ENCODE results near the gene BIK.

BIK gene

GRCh38 chr22:43171019-43171491, 60.5 kb downstream of the BIK start:
- TF ChIP-seq, protein P1, sequence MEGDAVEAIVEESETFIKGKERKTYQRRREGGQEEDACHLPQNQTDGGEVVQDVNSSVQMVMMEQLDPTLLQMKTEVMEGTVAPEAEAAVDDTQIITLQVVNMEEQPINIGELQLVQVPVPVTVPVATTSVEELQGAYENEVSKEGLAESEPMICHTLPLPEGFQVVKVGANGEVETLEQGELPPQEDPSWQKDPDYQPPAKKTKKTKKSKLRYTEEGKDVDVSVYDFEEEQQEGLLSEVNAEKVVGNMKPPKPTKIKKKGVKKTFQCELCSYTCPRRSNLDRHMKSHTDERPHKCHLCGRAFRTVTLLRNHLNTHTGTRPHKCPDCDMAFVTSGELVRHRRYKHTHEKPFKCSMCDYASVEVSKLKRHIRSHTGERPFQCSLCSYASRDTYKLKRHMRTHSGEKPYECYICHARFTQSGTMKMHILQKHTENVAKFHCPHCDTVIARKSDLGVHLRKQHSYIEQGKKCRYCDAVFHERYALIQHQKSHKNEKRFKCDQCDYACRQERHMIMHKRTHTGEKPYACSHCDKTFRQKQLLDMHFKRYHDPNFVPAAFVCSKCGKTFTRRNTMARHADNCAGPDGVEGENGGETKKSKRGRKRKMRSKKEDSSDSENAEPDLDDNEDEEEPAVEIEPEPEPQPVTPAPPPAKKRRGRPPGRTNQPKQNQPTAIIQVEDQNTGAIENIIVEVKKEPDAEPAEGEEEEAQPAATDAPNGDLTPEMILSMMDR (IDR thresholded peaks at IDR 0.05): no peak
- no peak for DNase-seq
- Histone ChIP-seq H3K27me3 (no peaks in the 10 kb centered on the region), H3K4me1 (peaks cover 0 to 7% (median 5%) of the 10 kb centered on the region in 4 donors), H3K27ac (no peak overlapping the region), H3K4me3 (no peak overlapping the region), H3K9me3 (no peaks in the 10 kb centered on the region), H3K36me3 (peaks cover 42 to 97% (median 73%) of the 10 kb centered on the region in 3 donors)
- intact Hi-C loops (cut with DNase I; ENCODE audit: low total_unique reads): no loop called here

- Histone ChIP-seq H3K4me3 (no peak overlapping the region), H3K4me1 (peaks cover 0 to 7% (median 5%) of the 10 kb centered on the region in 4 donors), H3K27ac (no peak overlapping the region), H3K9me3 (no peaks in the 10 kb centered on the region), H3K27me3 (no peaks in the 10 kb centered on the region), H3K36me3 (peaks cover 42 to 99% (median 73%) of the 10 kb centered on the region in 3 donors)
- no peak for DNase-seq
- intact Hi-C loops (cut with DNase I; ENCODE audit: low total_unique reads): no loop called here
- TF ChIP-seq, protein P1 (IDR thresholded peaks at IDR 0.05): no peak
Observed at GRCh38 chr22:43171607-43172006, 61.1 kb downstream of the BIK start.

DNA sequence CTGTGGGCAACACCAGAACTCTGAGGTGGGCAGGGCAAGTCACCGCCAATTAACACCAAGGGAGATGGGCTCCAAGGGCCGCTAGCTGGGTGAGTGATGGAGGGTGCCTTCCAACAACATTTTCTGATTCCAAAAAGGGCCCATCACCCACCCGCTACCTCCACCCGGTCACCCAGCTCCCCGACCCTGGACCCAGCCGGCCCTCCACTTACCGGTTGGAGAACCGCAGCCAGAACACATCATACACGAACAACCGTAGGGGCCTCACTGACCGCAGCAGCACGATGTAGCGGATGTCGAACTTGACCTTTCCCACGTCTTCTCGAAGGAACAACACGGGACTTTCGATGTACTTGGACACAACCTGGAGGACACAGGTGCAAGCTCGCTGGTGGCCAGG, 61.6 kb downstream of the BIK start:
- intact Hi-C loops (cut with DNase I; ENCODE audit: low total_unique reads): no loop called here
- Histone ChIP-seq H3K36me3 (peaks cover 42 to 99% (median 70%) of the 10 kb centered on the region in 3 donors), H3K4me1 (peaks cover 0 to 7% (median 5%) of the 10 kb centered on the region in 4 donors), H3K4me3 (no peak overlapping the region), H3K27me3 (no peaks in the 10 kb centered on the region), H3K9me3 (no peaks in the 10 kb centered on the region), H3K27ac (no peak overlapping the region)
- TF ChIP-seq, protein P1 (IDR thresholded peaks at IDR 0.05): no peak
- DNase-seq: no peak

GRCh38 chr22:43173566-43173965, 63.0 kb downstream of the BIK start:
- intact Hi-C loops (cut with DNase I; ENCODE audit: low total_unique reads): no loop called here
- Histone ChIP-seq H3K27ac (no peak overlapping the region), H3K4me3 (no peak overlapping the region), H3K36me3 (peaks cover 42 to 98% (median 67%) of the 10 kb centered on the region in 3 donors), H3K4me1 (peaks cover 0 to 5% (median 3%) of the 10 kb centered on the region in 4 donors), H3K9me3 (no peaks in the 10 kb centered on the region), H3K27me3 (no peaks in the 10 kb centered on the region)
- TF ChIP-seq, protein P1 (IDR thresholded peaks at IDR 0.05): no peak
- DNase-seq: no peak

- intact Hi-C loops (cut with DNase I; ENCODE audit: low total_unique reads): no loop called here
- Histone ChIP-seq H3K4me3 (no peak overlapping the region), H3K4me1 (no peaks in the 10 kb centered on the region), H3K36me3 (peaks cover 47 to 98% (median 70%) of the 10 kb centered on the region in 3 donors), H3K27me3 (no peaks in the 10 kb centered on the region), H3K27ac (no peak overlapping the region), H3K9me3 (no peaks in the 10 kb centered on the region)
- TF ChIP-seq, protein P1 (IDR thresholded peaks at IDR 0.05): no peak
- DNase-seq: no peak
Observed at GRCh38 chr22:43173976-43174720, 63.6 kb downstream of the BIK start.
